ENCODE data around the gene POLR2J. TPM values are rescaled to one million over a fixed set of nuclear protein-coding genes. Genes with fewer than 3 reads are reported as not detected.
A peak's percentile ranks its signal among the peaks of the same experiment; 100 is the strongest.
"Not testable (repeated sequence)": the region's sequence is repeated elsewhere in the genome, so short reads cannot be mapped to it uniquely, and the experiment has no call there.

Gene POLR2J
- total RNA-seq, 2 experiments from 2014 or later, result 52.9 to 56.7 TPM

DNA sequence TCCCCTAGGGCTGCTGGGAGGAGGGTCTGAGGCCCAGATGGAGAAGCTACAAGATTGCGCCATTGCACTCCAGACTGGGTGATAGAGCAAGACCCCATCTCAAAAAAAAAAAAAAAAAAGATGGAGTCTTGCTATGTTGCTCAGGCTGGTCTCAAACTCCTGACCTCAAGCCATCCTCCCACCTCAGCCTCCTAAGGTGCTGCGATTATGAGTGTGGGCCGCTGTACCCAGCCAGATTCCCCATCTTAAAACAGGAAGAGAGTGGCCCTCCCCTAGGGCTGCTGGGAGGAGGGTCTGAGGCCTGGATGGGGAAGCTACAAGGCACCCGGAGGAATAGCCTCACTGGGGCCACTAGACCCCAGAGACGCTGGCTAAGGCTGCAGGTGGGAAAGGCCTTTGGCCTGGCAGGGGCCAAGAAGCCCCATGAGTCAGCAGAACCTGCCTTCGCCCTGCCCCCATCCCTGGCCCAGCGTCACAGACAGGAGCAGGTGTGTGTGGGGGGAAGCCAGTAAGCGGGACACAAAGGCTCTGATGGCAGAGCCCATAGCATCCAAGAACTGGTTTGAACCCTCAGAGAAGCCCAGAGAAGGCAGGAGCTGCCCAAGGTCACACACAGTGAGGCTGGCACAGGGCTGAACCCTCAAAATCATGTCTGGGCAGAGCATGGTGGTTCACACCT is 28.8 kb upstream of the POLR2J start:
- CTCF ChIA-PET; ATAC-seq; H3K4me1 Mint-ChIP-seq; H3K4me3 Mint-ChIP-seq; H3K27me3 Mint-ChIP-seq; H3K27ac Mint-ChIP-seq; H3K36me3 Mint-ChIP-seq; H3K9me3 Mint-ChIP-seq (ENCODE audit: low read depth); DNase-seq: not testable (repeated sequence)

DNA sequence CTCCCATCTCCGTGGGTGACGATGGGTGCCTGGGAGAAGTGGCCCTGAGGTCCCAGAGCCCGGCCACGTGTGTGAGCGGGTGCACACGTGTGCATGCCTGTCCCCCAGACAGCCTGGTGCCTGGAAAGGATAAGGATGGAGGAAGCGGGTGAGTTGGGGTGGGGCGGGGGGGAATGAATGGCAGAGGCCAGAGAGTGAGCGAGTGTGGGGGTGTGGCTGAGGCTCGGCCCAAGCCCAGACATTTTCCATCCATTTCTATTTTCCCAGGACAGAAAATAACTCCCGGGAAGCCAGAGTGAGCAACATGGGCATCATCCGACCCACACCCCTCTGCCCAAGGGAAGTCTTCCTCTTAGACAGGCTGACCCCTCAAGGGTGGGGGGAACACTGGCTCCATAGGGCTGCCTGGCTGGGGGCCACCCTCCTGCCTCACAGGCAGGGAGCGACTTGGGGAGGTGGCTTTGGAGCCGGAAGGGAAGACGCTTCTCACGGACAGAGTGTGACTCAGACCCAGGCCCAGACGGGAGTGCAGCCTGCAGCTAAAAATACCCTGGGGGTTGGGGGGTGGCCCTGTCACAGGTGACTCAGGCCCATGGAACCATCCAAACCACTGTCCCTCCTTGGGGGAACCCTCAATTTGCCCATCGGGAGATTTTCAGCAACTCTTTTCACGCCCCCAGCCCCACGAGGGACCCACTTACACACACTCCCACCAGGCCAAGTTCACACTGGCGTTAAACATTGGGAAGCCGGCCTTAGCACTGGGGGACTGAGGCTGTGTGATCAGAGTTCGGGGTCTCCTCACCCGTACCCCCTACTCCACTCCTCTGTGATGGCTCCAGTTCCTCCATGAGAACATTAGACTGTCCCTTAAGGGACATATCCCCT is 26.8 kb upstream of the POLR2J start:
- DNase-seq; H3K36me3 Mint-ChIP-seq; H3K4me3 Mint-ChIP-seq; ATAC-seq; H3K4me1 Mint-ChIP-seq; H3K27ac Mint-ChIP-seq; H3K9me3 Mint-ChIP-seq (ENCODE audit: low read depth); CTCF ChIA-PET; H3K27me3 Mint-ChIP-seq: not testable (repeated sequence)

DNA sequence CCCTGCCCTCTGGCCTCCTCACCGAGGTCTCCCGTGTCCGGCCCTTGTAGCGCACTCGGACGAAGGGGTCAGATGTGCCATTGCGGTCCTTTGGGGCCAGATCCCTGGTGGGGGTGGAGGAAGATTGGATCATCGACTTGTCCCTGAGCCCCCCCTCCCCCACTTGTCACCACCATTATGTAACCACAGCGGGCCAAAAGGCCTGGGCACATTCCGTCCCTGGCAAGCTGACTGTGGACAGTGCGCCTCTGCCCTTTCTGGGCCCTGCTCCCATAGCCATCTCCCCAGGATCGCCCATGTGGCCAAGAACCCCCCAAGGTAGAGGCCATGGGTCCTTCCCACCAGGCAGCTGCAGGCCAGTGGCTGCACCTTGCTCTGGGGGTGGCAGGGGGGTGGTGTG is 24.4 kb upstream of the POLR2J start:
- CTCF ChIA-PET; H3K36me3 Mint-ChIP-seq; H3K27me3 Mint-ChIP-seq; H3K27ac Mint-ChIP-seq; H3K4me1 Mint-ChIP-seq; ATAC-seq; H3K4me3 Mint-ChIP-seq; DNase-seq; H3K9me3 Mint-ChIP-seq (ENCODE audit: low read depth): not testable (repeated sequence)

DNA sequence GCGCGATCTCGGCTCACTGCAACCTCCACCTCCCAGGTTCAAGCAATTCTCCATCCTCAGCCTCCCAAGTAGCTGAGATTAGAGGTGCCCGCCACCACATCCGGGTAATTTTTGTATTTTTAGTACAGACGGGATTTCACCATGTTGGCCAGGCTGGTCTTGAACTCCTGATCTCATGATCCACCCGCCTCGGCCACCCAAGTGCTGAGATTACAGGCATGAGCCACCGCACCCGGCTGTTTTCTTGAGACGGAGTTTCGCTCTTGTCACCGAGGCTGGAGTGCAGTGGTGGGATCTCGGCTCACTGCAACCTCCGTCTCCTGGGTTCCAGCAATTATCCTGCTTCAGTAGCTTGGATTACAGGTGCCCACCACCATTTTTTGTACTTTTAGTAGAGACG is 19.6 kb upstream of the POLR2J start:
- H3K27me3 Mint-ChIP-seq; H3K27ac Mint-ChIP-seq; DNase-seq; H3K4me3 Mint-ChIP-seq; H3K4me1 Mint-ChIP-seq; H3K36me3 Mint-ChIP-seq; CTCF ChIA-PET; H3K9me3 Mint-ChIP-seq (ENCODE audit: low read depth); ATAC-seq: not testable (repeated sequence)

DNA sequence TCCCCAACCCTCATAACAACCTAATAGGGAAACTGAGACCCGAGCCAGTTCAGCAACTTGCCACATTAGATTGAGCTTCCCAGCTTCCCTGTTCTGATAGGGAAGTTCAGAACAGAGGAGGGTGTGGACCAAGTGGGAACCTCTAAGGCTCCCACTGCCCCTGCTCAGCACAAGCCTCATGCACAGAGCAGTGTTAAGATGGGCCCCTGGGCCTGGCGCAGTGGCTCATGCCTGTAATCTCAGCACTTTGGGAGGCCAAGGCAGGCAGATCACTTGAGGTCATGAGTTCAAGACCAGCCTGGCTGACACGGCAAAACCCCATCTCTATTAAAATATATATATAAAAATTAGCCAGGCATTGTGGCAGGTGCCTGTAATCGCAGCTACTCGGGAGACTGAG is 18.6 kb upstream of the POLR2J start:
- H3K27me3 Mint-ChIP-seq; ATAC-seq; H3K4me1 Mint-ChIP-seq; H3K4me3 Mint-ChIP-seq; H3K27ac Mint-ChIP-seq; DNase-seq; H3K36me3 Mint-ChIP-seq; H3K9me3 Mint-ChIP-seq (ENCODE audit: low read depth); CTCF ChIA-PET: not testable (repeated sequence)

DNA sequence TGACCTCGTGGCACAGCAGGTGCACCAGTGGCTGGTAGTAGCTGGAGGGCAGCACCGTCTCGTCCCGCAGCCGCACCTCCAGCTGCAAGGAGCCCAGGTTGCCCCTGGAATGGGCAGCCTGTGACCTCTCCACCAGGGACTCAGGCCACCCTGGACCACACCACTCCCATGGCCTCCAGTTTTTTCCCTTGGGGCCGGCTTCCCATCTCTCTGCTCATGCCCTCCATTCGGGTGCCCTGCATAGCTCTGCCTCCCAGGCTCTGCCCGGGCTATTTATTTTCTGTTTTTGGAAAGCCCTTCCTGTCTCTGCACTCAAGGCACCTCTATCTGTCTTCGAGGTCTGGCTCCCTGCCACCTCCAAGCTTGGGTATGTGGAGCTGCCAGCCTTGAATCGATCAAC is 18.1 kb upstream of the POLR2J start:
- H3K4me3 Mint-ChIP-seq; DNase-seq; H3K36me3 Mint-ChIP-seq; H3K27ac Mint-ChIP-seq; ATAC-seq; H3K4me1 Mint-ChIP-seq; H3K27me3 Mint-ChIP-seq; H3K9me3 Mint-ChIP-seq (ENCODE audit: low read depth); CTCF ChIA-PET: not testable (repeated sequence)

DNA sequence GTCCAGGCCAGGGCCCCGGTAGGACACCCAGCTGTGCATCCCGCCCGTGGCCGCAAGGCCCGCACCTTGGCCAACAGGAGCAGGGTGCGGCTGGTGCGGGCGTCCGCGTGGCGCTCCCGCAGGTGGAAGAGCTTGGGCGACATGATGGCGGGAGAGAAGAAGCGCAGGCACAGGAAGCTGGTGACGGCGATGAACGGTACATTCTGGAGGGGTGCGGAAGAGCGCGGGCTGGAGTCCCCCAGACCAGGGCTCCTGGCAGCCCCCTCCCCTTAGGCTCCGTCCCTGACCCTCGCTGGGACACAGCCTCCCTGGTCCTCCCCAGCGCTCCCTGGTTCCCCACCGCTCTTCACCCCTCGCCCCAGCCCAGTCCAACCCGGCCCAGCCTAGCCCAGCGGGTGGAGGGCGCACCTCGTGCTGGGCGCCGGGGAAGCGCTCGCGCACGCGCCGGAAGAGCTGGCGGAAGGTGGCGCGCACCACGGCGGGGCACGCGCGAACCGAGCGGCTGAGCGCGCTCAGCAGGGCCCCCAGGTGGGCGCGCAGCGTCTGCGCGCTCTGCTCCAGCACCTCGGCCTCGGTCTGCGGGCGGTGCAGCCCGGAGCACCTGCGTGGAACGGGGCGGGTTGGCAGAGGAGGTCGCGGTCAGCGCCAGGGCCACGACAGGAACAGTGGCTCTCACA is 15.9 kb upstream of the POLR2J start:
- H3K9me3 Mint-ChIP-seq (ENCODE audit: low read depth); H3K4me1 Mint-ChIP-seq; CTCF ChIA-PET; DNase-seq; H3K36me3 Mint-ChIP-seq; H3K27ac Mint-ChIP-seq; H3K27me3 Mint-ChIP-seq; H3K4me3 Mint-ChIP-seq: not testable (repeated sequence)
- peak; percentile 80 for ATAC-seq

DNA sequence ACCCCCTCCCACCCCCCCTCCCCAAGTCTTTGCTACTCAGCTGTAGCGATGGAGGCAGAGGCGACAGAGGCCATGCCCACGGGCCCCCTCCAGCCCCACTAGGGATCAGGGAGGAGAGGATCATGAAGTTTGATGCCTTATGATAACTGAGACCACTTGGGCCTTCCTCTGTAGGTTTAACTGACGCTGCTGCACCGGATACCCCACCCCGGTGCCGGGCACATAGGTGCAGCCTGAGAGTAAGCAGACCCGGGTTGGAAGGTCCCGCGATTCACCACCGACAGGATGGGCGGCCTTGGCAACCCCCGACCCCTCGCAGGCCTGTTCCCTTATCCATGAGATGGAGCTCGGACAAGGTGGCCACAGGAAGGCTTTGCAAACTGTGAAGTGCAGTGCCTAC is 15.3 kb upstream of the POLR2J start:
- H3K4me1 Mint-ChIP-seq; CTCF ChIA-PET; H3K4me3 Mint-ChIP-seq; DNase-seq; H3K27ac Mint-ChIP-seq; H3K36me3 Mint-ChIP-seq; H3K9me3 Mint-ChIP-seq (ENCODE audit: low read depth); H3K27me3 Mint-ChIP-seq: not testable (repeated sequence)
- ATAC-seq, result peak; percentile 5

DNA sequence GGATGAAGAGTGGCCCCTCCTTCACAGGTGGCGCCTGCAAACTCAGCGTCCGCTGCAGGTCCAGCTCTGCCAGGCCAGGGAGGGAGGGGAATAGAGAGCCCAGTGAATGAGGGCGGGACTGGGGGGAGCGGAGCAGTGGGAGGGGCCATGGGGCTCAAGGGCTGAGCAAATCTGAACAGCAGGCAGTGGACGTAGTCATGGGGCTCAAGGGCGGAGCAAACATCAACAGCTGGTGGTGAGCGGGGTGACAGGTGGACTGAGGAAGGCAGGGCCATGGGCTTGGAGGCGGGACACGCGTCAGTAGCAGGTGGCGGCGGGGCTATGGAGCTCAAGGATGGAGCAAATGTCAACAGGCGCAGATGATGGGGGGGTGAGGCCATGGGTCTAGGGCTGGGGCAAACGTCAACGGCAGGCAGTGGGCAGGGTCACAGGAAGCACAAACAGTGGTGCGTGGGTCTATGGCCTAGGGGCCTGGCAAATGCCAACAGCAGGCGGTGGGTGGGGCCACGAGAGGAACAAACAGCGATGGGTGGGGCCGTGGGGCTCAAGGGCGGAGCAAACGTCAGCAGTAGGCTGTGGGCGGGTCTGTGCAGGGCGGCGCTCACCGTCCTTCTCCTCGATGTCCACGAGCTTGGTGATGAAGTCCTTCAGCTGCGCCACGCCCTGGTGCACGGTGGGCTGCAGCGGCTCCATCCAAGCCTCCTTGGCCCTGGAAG is 14.7 kb upstream of the POLR2J start:
- not testable (repeated sequence) for H3K27ac Mint-ChIP-seq

DNA sequence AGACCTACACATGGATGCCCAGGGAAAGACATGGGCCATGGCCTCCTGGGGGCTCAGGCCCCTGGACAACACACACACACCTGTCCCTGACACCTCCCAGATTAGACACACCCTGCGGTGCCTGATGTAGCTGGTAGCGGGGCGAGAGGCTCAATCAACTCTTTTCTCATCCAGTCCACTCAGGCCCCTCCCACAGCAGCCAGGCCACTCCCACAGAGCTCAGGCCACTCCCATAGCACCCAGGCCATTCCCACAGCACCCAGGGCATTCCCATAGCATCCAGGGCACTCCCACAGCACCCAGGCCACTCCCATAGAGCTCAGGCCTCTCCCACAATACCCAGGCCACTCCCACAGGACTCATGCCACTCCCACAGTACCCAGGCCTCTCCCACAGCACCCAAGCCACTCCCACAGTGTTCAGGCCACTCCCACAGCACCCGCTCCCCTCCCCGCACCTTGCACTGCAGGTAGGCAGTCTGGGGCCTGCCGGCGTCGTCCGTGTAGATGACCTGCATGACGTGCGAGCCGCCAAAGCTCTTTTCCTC is 11.9 kb upstream of the POLR2J start:
- CTCF ChIA-PET; H3K27me3 Mint-ChIP-seq; H3K9me3 Mint-ChIP-seq (ENCODE audit: low read depth); H3K4me1 Mint-ChIP-seq; H3K4me3 Mint-ChIP-seq; H3K36me3 Mint-ChIP-seq; H3K27ac Mint-ChIP-seq: not testable (repeated sequence)
- DNase-seq (peak; percentile 67), ATAC-seq (peak; percentile 49)

More for the DNA sequence above, 14.7 kb upstream of the POLR2J start:
- H3K9me3 Mint-ChIP-seq (ENCODE audit: low read depth); CTCF ChIA-PET; H3K4me3 Mint-ChIP-seq; H3K36me3 Mint-ChIP-seq; DNase-seq; H3K4me1 Mint-ChIP-seq; H3K27me3 Mint-ChIP-seq: not testable (repeated sequence)
- ATAC-seq, result peak; percentile 63

DNA sequence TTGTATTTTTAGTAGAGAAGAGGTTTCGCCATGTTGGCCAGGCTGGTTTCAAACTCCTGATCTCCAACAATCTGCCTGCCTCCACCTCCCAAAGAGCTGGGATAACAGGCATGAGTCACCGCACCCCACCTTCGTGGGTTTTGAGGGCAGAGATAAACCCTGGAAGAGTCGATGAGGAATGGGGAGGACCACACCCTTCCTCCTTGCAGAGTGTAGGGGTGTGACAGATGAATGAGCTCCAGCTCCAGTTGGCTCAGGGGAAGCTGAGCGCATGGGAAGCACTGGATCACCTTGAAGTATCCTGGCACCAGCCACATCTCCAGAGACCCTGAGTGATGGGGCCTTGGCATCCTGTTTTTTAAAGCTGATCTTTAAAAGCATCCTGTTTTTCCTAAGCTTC is 5.6 kb upstream of the POLR2J start:
- ATAC-seq; H3K4me3 Mint-ChIP-seq; DNase-seq; H3K4me1 Mint-ChIP-seq; H3K9me3 Mint-ChIP-seq (ENCODE audit: low read depth); H3K36me3 Mint-ChIP-seq; CTCF ChIA-PET; H3K27me3 Mint-ChIP-seq; H3K27ac Mint-ChIP-seq: not testable (repeated sequence)

DNA sequence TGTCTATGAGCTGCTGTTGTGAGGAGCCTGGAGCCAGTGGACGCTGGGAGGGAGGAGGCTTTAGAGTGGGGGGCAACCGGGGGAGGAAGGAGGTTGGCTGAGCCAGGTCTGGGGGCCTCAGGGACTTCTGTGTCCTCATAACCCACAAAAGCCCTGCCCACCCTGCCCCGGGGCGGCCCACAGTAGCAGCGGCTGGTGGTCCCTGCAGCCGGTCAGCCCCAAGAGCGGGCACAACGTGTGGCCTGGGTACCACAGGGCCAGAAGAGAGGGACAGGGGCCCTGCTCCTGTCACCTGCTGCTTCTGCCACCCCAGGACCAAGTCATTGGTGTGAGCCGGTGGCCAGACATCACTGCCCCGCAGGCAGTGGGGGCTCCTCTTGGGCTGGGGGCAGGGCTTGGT is 3.2 kb upstream of the POLR2J start:
- H3K9me3 Mint-ChIP-seq (ENCODE audit: low read depth); CTCF ChIA-PET; H3K4me3 Mint-ChIP-seq; DNase-seq; H3K4me1 Mint-ChIP-seq; H3K27ac Mint-ChIP-seq; H3K27me3 Mint-ChIP-seq; H3K36me3 Mint-ChIP-seq; ATAC-seq: not testable (repeated sequence)

DNA sequence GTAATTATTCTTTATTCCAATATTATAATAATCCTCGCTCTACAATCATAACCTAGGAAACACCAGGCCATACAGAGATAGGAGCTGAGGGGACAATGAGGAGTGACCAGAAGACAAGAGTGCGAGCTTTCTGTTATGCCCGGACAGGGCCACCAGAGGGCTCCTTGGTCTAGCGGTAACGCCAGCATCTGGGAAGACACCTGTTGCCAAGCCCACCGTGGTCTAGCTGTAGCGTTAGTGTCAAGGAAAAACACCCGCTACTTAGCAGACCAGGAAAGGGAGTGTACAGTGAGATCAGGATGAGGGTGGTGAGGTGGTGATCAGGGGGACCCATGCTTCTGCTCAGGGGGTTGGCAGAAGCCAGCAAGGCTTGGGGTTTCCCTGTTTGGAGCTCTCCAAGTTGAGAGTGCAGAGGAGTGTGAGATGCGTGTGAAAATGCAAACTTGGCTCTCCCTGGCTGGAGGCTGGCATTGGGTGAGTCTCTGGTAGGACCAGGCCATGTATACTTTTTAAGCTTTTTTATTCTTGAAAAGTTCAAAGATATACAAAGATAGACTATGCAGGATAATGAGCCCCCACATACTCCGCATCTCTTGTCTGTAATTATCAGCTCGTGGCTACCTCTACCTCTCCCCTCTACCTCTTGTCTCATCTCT is 1.4 kb upstream of the POLR2J start:
- H3K27me3 Mint-ChIP-seq; H3K4me3 Mint-ChIP-seq; CTCF ChIA-PET; H3K9me3 Mint-ChIP-seq (ENCODE audit: low read depth); ATAC-seq; H3K4me1 Mint-ChIP-seq; H3K36me3 Mint-ChIP-seq; H3K27ac Mint-ChIP-seq: not testable (repeated sequence)
- DNase-seq, result peak; percentile 46

All from activated CD8-positive, alpha-beta memory T cell treated with anti-CD3 and anti-CD28 coated beads, Interleukin-2, amount 10 ng/mL, durations not matched to agents 7 days and 5 days (primary cell).